GM18499 (cell line): ENCODE results near the gene BTBD6.

Source experiments
- ATAC-seq: cut with Tn5 transposase; IDR thresholded peaks from one replicate; pipeline ENCODE4 v1.9.1; 2021; ENCODE audit warnings: moderate number of reproducible peaks; ENCODE audit not compliant: insufficient read depth, unreplicated experiment

Gene BTBD6

DNA sequence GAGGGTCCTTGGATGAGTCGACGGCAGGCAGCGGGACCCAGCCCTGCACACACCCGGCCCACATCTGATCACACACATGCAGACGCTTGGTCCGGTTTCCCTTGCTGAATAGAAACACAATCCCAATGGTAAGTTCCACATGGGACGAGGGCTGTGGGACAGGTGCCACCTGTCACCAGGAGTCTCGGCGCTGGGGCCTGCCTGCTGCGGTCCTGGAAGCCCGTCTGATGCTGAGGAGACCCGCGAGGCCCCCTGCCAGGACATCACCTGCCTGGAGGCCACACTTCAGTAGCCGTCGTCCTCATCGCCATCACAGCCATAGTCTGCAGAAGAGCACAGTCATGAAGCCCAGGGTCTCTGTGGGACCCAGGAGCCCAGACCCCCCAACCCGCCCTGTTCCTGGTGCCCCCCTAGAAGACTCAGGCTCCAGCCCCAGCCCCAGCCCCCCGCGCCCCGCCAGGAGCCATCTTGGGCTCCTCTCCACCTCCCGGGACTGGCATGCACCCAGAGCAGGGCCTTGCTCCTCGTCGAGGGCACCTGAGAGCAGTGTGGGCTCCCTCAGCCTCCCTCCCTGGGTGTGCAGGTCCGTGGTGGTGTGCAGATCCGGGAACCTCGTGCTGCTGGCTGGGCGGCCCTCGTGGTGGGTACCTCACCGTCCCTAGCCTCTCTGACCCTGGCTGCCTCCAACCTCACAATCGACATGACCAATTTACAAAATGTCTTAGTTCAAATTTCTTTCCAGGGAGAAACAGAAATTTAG, 37.9 kb upstream of the BTBD6 start:
- ATAC-seq: no peak

DNA sequence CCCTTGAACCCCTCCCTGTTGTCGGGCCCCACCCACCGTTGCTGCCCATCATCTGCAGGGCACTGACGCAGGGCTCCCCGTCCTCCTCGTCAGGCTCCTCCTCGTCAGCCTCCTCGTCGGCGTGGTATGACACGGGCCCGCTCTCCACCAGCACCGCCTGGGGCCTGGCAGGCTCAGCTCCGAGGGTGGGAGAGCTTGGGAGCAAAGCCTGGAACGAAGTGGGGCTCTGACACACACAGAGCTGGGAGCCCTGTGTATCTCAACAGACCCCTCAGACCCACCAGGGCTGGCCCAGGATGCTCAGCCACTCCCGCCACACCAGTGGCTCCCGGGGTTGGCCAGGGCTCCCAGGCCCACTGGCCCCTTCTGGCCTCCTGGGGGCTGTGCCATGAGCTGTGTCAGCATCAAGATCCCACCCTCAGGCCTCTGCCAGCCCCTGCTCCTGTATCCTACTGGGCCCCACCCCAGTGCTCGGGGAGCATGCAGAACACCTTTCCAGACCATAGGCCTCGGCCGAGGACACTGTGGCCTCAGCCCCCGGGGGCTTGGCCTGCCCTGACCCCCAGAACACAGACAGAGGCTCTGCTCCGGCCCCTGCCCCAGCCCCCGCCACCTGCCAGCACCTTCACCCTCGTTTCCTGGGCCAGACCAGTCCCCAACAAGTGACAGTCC, 37.1 kb upstream of the BTBD6 start:
- ATAC-seq: no peak

DNA sequence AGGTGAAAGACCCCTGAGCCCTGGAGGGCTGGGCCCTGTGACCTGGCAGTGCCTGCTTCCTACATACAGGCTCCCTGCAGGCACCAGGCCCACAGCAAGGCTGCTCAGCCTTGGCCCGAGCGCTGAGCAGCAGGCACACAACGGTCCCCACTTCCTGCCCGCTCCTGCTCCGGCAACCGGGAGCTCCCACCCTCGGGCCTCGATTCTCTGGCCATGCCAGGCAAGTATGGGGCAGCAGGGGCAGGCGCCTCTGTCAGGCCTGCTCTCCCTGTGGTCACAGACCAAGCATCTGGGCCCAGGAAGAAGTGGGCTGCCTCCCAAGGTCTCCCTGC, 36.6 kb upstream of the BTBD6 start:
- ATAC-seq: no peak

DNA sequence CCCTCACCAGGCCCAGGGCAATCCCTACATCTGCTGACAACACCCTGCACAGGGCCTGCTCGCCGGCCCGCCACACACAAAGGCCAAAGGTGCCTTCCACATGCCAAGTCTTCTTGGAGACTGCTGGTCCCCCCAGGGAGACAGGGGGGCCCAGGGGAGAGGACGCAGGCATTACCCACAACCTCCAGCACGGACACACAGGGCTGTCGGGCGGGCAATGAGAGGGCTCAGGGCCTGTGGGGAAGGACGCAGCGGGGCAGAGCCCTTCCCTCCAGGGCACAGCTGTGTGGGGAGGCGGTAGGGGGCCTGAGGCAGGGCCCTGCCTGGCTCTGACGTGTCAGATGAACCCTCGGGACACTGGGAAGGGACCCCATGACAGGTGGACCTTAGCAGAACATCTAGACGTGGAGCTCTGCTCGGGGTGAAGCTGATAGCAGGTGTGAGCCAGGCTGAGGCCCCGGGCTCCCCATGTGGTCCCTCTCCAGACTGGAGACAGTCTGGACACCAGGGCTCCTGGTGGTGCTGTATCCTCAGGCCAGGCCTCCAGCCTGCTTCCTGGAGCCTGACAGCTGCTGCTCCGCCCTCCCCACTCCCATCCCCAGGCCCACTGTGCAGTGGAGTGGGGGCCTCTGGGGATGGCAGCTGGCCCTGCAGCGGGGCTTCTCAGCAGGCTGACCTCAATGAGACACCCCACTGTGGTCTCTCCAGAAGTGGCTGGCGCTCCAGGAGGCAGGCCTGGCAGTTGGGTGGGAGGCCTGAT, 35.6 kb upstream of the BTBD6 start:
- ATAC-seq: no peak

DNA sequence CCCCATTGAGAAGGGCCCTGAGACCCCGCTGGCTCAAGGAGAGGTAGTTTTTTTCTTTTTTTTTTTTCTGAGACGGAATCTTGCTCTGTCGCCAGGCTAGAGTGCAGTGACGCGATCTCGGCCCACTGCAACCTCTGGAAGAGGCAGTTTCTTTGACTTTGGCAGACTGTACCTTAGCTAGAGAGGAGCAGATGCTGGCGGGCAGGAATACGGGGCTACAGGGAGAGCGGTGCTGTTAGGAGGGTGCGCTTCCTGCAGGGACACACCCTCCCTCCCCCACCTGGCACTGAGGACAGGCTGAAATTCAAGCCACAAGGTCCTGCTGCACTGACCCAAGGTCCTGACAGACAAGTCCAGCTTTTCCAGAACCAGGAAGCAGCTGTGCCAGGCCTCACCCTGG, 35.0 kb upstream of the BTBD6 start:
- ATAC-seq: no peak

DNA sequence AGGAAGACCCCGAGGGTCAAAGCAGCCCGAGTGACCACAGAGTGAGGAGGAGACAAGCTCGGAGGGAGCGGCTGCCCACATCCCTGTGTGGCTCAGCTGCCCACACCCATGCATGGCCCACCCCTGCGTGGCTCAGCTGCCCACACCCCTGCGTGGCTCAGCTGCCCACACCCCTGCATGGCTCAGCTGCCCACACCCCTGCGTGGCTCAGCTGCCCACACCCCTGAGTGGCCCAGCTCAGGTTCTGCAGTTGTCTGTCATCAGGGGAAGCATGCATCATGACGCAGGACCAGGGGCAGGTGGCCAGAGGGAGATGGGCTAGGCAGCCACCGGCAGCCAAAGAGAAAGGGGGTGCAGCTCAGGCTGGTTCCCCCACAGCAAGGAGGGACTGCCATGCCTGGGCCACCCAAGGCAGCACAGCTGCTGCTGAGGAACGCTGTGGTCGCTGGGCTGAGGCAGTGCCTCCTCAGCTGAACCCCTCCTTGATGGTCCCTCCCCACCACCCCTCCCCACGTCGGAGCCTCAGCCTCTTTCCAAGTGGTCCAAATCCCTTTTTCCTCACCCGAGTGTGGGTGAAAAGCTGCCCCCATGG, 33.9 kb upstream of the BTBD6 start:
- no peak for ATAC-seq

DNA sequence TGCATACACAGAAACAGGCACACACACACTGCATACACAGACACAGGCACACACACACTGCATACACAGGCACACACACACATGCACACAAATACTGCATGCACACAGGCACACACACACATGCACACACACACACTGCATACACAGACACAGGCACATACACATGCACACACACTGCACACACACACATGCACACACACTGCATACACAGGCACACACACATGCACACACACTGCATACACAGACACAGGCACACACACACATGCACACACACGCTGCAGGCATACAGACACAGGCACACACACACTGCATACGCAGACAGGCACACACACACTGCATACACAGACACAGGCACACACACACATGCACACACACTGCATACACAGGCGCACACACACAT, 32.7 kb upstream of the BTBD6 start:
- ATAC-seq: no peak

DNA sequence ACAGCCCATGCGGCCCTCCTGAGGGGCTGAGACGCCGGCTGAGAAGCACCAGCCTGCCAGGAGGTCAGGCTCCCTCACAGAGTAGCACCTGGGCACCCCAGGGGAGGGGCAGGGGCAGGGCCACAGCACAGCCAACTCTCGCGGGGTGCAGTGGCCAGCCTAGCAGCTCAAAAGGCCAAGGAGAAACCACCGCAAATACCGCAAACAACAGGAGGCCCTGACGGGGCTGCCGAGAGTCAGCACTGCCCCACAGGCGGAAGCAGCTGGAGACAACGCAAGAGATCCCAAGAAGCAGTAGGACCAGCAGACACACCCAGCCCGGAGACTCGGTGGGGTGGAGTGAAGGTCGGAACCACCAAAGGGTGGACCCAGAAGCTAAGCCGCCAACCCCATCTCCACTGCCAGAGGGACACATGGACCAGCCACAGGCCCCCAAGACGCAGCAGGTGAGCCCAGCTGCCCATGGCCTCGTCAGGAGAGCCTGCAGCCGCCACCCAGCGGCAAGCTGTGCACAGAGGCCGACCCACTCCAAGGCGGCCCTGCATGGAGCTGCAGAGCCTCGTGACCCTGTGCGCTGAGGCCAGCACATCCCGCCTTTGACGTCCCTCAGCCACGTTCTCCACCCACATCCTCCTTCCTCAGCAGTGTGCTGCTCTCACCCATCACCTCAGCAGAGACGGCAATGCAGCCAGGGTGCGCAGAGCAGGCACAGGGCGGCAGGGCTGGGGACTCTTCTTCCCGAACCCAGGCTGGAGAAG, 31.7 kb upstream of the BTBD6 start:
- no peak for ATAC-seq

DNA sequence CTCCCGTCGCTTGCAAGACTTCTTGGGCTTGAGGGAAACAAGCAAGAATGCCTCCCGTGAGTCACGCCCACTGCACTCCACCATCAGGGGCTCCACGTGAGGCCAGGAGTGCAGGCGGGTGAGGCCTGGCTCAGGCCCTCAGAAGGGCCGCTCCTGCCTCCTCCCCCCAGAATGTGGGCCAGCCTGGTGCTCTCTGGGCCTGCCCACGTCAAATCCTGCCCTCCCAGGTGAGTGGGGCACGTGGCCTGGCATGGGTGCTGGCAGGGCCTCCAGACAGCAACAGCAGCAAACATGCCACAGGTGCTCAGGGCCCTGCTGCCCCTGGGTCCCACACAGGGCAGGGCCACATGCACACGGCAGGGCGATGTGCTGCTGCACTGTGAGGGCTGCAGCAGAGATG, 30.6 kb upstream of the BTBD6 start:
- ATAC-seq: no peak

DNA sequence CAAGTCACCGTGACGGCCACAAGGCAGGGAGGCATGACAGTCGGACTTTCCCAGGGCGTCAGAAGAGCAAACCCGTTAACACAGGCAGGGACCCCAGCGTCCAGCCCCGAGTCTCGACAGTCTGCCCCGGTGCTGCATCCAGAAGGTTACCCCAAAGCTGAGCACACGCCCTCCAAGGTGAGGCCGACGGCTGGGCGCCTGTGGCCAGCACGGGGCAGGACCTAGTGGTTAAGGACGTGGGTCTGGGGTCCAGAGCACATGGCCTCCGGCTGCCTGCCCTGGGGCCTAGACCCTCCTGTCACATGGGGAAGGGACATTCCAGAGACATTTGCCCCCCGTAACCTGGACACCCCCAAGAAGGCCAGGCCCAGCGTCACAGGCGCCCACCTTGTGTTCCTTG, 29.7 kb upstream of the BTBD6 start:
- no peak for ATAC-seq

DNA sequence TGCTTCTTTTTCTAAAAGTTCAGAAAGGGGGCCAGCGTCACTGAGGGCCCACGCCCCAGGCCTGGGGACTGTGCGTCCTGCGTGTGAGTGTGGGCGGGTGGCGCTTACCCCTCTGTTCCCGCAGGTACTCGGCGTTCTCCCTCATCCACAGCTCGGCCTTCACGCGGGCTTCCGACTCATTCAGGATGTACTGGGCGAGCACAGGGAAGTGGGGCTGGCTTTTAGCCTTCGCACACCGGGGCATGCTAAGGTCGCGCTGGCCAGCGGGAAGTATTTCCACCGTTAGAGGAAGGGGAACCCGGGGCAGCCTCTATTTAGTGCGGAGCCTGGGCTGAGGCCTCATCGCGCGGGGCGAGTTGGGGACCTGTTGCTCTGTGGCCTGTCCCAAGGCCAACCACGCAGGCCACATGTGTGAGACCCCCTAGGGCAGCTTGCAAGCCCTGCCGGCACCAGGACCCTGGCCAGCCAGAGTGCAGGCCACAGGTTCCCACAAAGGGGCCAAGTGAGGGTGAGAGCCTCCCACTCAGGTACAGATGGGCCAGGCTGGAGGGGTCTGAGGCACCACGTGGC, 29.2 kb upstream of the BTBD6 start:
- no peak for ATAC-seq

DNA sequence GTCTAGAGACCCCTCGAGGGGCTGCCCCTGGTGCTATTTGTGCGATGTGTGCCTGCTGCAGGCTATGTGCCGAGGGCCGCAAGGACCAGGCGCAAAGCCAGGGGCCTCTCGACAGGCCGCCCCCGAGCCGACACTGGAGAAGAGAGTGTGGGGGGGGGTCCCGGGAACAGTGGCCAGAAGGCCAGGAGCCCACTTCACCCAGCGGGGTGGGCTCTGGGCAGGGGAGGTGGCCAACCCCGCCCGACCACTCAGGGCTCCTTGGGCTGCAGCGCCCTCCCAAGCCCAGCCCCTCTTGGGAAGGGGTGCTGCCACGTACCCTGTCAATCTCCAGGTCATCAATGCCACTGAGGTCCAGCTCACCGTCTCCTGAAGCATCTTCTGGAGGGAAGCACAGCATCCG, 28.6 kb upstream of the BTBD6 start:
- ATAC-seq: no peak

DNA sequence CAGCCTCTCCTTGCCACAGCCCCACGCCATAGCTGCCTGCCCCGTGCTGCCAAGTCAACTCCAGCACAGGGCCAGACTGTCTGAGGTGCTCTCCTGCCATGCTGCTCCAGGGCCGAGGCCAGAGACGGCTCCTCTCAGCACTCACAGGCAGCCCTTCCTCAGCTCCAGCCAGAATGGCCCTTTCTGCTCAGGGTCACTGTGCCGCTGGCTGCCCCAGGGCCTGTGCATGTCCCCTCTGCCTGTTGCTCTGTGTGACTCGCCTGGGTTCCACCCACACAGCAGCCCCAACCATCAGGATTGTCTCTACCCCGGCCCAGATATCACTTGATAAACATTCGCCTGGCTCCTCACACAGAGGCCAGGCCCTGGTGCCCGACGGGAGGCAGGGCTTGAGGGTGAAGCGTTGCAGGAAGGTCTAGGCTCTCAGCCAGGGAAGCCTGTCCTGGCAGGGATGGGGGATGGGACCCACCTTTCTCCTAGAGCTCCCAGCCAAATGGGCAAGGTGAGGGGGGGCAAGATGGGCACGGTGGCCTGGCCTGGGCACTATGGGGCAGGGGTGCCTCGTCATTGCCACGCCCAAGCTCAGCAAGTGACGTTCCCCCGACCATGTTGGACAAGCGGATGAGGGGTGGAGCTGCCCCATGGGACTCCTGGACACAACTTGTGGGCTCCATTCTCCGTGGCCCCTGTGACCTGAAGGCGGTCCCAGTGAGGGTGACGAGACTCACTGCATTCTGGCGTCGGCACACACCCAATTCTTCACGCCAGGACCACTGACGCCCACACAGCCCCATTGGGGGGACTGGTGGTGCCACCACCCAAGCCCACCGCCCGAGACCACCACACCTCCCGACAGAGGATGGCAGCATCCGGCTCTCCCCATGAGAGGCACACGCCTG, 27.4 kb upstream of the BTBD6 start:
- ATAC-seq: no peak

DNA sequence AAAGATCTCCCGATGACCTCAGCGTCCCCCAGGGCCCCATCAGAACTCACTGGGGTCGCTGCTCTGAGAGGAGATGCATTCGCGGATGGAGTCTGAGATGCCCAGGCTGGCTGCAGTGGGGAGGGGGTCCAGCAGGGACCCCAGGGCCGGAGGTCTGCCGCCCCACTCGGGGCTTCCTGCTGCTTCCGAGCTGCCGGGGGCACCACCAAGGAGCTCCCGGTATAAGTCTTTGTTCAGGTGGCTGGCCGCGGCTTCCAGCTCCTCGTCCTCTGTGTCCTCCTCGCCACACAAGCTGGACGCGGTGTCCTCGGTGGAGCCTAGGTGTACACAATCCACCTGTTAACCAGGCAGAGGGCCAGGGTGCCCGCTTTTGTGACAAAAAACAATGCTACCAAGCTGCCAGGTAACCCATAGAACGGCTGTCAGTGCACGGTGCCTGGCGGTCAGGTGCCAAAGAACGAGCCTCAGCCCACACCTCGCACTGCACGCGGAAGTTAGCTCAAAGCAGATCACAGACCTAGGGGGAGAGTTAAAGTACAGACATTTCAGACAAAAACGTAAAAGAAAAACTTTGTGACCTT, 26.6 kb upstream of the BTBD6 start:
- ATAC-seq: no peak

DNA sequence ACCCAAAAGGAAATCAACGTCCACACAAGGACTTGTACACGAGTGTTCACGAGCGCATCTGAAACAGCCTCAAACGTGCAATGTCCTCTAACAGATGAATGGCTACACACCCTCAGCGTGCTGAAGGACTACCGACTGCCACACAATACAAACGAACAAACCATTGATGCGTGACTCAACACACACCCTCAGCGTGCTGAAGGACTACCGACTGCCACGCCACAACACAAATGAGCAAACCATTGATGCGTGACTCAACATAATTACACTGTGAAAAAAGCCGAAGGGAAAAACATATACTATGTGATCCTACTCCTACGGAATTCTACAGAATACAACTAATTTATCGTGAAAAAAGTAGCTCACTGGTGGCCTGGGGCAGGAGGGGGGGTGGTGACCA, 25.1 kb upstream of the BTBD6 start:
- no peak for ATAC-seq

DNA sequence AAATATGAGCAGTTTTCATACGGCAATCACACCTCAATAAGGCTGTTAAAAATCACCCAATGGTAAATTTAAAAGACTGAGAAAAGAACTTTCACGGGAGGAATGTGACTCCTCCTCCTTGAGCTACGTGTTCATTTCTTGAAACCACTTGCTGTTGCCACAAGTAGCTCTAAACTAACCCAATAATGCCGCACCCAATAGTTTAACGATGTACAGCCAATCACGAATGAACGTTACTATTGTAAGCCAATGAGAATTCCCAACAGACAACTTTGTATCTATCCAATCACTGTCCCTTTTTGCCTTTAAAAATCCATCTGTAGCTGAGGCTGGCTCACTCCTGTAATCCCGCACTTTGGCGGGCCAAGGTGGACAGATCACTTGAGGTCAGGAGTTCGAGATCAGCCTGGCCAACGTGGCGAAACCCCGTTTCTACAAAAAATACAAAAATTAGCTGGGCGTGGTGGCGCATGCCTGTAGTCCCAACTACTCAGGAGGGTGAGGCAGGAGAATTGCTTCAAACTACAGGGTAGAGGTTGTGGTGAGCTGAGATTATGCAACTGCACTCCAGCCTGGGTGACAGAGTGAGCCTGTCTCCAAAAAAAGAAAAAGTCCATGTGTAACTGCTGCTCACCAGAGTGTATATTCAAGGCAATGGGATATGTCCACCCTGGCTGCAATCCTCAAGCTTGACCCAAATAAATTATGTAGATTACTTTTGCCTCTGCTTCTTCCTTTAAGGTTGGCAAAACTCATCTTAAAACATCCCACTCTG, 24.4 kb upstream of the BTBD6 start:
- no peak for ATAC-seq

DNA sequence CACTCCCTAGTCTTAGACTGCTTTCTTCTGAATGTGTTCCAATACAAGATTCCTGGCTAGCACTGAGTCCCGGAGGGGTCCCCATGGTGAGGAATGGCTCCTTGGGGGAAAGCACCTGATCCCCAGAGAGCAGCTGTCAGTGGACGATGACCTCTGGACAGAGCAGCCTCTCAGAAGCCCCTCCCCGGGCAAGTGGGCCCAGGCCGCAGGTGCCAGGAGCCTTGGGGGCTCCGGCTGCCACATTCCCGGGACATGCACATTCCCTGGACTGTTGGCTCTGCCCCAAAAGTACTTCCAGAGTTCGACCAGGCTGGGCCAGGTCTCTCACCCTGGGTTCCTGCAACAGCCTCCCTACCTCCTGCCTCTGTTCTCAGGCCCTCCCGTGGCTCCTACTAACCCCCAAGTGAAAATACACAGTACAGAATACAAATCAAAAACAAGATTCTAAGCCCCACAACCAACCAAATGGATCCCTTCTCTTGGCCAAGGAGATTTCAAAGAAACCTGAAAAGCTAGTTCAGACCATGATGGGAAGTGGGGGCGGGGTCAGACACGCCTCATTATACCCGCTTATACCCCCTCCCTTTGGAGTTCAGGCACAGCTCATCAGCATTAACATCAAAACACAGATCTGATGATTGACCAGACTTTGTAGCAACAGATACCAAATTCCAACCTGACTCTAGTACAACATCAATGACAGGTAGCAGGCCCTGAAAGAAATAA, 23.3 kb upstream of the BTBD6 start:
- no peak for ATAC-seq
